Measurements from ENCODE around the gene H2AZ1.

The H2AZ1 gene

GRCh38 chr4:99917575-99917974, 32.5 kb downstream of the H2AZ1 start:
- no peak overlapping the region for H3K4me3 ChIP-seq (ENCODE audit: low read length)
- no peak for TF ChIP-seq ZNF274 (IDR thresholded peaks at IDR 0.05; ENCODE audit: low read depth, low read length)

GRCh38 chr4:99915449-99915848, 34.6 kb downstream of the H2AZ1 start:
- H3K4me3 ChIP-seq (ENCODE audit: low read length) = no peak overlapping the region
- no peak for TF ChIP-seq ZNF274 (IDR thresholded peaks at IDR 0.05; ENCODE audit: low read depth, low read length)
